HEK293 (cell line): ENCODE data around the gene MADD.
A peak's percentile ranks its signal among the peaks of the same experiment; 100 is the strongest.

ENCODE experiments used
- CTCF ChIA-PET: fragments of 350-600 bp; formaldehyde crosslinking; extraction: SDS; loops from one replicate; lab custom pipeline; 2021; ENCODE audit warnings: antibody characterized with exemption; lab: Yijun Ruan, JAX
- POLR2A ChIA-PET: fragments of 300-600 bp; formaldehyde crosslinking; extraction: SDS; loops from one replicate; lab custom pipeline; 2020; ENCODE audit warnings: antibody characterized with exemption, inconsistent platforms; lab: Yijun Ruan, JAX
- H3K27ac ChIP-seq: fragments of 200-500 bp; sonication (Bioruptor generic); 2 replicates; pipeline ENCODE4 v1.5.1; 2014; ENCODE audit warnings: low read depth, low read length, control low read depth, inconsistent platforms; ENCODE audit errors: extremely low read depth
- H3K36me3 ChIP-seq, 2 experiments: fragments of 200-500 bp in 1 of 2; sonication (Bioruptor generic) in 1 of 2; 1 replicate in 1 of 2; 2 replicates in 1 of 2; pipeline ENCODE4 v1.5.1; 2014 to 2017; ENCODE audit warnings: inconsistent platforms in 2 of 2, low read length in 2 of 2; ENCODE audit not compliant: control insufficient read depth in 2 of 2, insufficient read depth in 1 of 2
- H3K4me1 ChIP-seq: fragments of 200-500 bp; sonication (Bioruptor generic); 2 replicates; pipeline ENCODE4 v1.5.1; 2014; ENCODE audit warnings: mild to moderate bottlenecking, low read length, inconsistent platforms; ENCODE audit not compliant: control insufficient read depth, insufficient read depth
- H3K4me3 ChIP-seq: 2 replicates; pipeline ENCODE4 v1.5.1; 2011; ENCODE audit warnings: low read depth, mild to moderate bottlenecking, control low read depth, low read length, moderate library complexity
- H3K9me3 ChIP-seq: fragments of 200-500 bp; sonication (Bioruptor generic); 2 replicates; pipeline ENCODE4 v1.5.1; 2014; ENCODE audit warnings: low read depth, low read length, inconsistent platforms; ENCODE audit not compliant: control insufficient read depth, insufficient read depth
- AEBP2 ChIP-seq: fragments of 450-650 bp; formaldehyde crosslinking; IDR thresholded peaks from 2 replicates; pipeline ENCODE4 v1.5.1; 2016; ENCODE audit warnings: missing biosample characterization, missing genetic modification characterization, borderline replicate concordance
- BCL11A ChIP-seq: fragments of 450-650 bp; formaldehyde crosslinking; IDR thresholded peaks from 2 replicates; pipeline ENCODE4 v1.5.1; 2016; ENCODE audit warnings: low read depth, missing biosample characterization, missing genetic modification characterization
- EGR2 ChIP-seq: fragments of 450-650 bp; formaldehyde crosslinking; IDR thresholded peaks from 2 replicates; pipeline ENCODE4 v1.5.1; 2016; ENCODE audit warnings: low read depth, missing biosample characterization, missing genetic modification characterization
- GLI2 ChIP-seq: fragments of 450-650 bp; formaldehyde crosslinking; IDR thresholded peaks from 2 replicates; pipeline ENCODE4; 2017; ENCODE audit warnings: missing biosample characterization, missing genetic modification characterization, low read depth, borderline replicate concordance
- SCRT1 ChIP-seq: fragments of 450-650 bp; formaldehyde crosslinking; IDR thresholded peaks from 2 replicates; pipeline ENCODE4 v1.5.1; 2016; ENCODE audit warnings: missing biosample characterization, missing genetic modification characterization, borderline replicate concordance
- YY1 ChIP-seq: fragments of 450-650 bp; formaldehyde crosslinking; IDR thresholded peaks from 2 replicates; pipeline ENCODE4 v1.5.1; 2018; ENCODE audit warnings: missing biosample characterization, missing genetic modification characterization
- ZBTB8A ChIP-seq: fragments of 450-650 bp; formaldehyde crosslinking; IDR thresholded peaks from 2 replicates; pipeline ENCODE4 v1.5.1; 2016; ENCODE audit warnings: missing biosample characterization, missing genetic modification characterization
- ZFHX2 ChIP-seq: fragments of 450-650 bp; formaldehyde crosslinking; conservative IDR thresholded peaks from 2 replicates; pipeline ENCODE4 v1.5.1; 2016; ENCODE audit warnings: missing biosample characterization, missing genetic modification characterization
- ZFP37 ChIP-seq: fragments of 450-650 bp; formaldehyde crosslinking; IDR thresholded peaks from 2 replicates; pipeline ENCODE4 v1.5.1; 2016; ENCODE audit warnings: missing biosample characterization, missing genetic modification characterization
- ZNF366 ChIP-seq: fragments of 450-650 bp; formaldehyde crosslinking; conservative IDR thresholded peaks from 2 replicates; pipeline ENCODE4 v1.5.1; 2016; ENCODE audit warnings: missing biosample characterization, missing genetic modification characterization
- ZNF433 ChIP-seq: fragments of 450-650 bp; formaldehyde crosslinking; IDR thresholded peaks from 2 replicates; pipeline ENCODE4 v1.5.1; 2016; ENCODE audit warnings: missing biosample characterization, missing genetic modification characterization, low read depth
- ZNF510 ChIP-seq: fragments of 450-650 bp; formaldehyde crosslinking; IDR thresholded peaks from 2 replicates; pipeline ENCODE4 v1.5.1; 2018; ENCODE audit warnings: mild to moderate bottlenecking, missing genetic modification characterization, missing biosample characterization; ENCODE audit not compliant: insufficient replicate concordance
- ZNF830 ChIP-seq: fragments of 450-650 bp; IDR thresholded peaks from 2 replicates; pipeline ENCODE4 v1.5.0; 2018; ENCODE audit warnings: missing biosample characterization, missing genetic modification characterization, low read depth, mild to moderate bottlenecking, moderate library complexity
- TF ChIP-seq, protein P1 (sequence below): fragments of 450-650 bp; formaldehyde crosslinking; IDR thresholded peaks from 2 replicates; pipeline ENCODE4 v1.5.1; 2016; ENCODE audit warnings: missing biosample characterization, missing genetic modification characterization, borderline replicate concordance

MADD gene

GRCh38 chr11:47366020-47366490, 96.1 kb downstream of the MADD start:
- POLR2A ChIA-PET, result no interaction called here
- TF ChIP-seq ZNF366 (tag by site-specific recombination), result peak; percentile 38; the same call in 1 of the 2 replicates
- TF ChIP-seq, protein P1, sequence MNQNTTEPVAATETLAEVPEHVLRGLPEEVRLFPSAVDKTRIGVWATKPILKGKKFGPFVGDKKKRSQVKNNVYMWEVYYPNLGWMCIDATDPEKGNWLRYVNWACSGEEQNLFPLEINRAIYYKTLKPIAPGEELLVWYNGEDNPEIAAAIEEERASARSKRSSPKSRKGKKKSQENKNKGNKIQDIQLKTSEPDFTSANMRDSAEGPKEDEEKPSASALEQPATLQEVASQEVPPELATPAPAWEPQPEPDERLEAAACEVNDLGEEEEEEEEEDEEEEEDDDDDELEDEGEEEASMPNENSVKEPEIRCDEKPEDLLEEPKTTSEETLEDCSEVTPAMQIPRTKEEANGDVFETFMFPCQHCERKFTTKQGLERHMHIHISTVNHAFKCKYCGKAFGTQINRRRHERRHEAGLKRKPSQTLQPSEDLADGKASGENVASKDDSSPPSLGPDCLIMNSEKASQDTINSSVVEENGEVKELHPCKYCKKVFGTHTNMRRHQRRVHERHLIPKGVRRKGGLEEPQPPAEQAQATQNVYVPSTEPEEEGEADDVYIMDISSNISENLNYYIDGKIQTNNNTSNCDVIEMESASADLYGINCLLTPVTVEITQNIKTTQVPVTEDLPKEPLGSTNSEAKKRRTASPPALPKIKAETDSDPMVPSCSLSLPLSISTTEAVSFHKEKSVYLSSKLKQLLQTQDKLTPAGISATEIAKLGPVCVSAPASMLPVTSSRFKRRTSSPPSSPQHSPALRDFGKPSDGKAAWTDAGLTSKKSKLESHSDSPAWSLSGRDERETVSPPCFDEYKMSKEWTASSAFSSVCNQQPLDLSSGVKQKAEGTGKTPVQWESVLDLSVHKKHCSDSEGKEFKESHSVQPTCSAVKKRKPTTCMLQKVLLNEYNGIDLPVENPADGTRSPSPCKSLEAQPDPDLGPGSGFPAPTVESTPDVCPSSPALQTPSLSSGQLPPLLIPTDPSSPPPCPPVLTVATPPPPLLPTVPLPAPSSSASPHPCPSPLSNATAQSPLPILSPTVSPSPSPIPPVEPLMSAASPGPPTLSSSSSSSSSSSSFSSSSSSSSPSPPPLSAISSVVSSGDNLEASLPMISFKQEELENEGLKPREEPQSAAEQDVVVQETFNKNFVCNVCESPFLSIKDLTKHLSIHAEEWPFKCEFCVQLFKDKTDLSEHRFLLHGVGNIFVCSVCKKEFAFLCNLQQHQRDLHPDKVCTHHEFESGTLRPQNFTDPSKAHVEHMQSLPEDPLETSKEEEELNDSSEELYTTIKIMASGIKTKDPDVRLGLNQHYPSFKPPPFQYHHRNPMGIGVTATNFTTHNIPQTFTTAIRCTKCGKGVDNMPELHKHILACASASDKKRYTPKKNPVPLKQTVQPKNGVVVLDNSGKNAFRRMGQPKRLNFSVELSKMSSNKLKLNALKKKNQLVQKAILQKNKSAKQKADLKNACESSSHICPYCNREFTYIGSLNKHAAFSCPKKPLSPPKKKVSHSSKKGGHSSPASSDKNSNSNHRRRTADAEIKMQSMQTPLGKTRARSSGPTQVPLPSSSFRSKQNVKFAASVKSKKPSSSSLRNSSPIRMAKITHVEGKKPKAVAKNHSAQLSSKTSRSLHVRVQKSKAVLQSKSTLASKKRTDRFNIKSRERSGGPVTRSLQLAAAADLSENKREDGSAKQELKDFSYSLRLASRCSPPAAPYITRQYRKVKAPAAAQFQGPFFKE (tag by site-specific recombination), result no peak
- CTCF ChIA-PET, result interaction anchor here (0.6 to 2.5 kb wide), 3 partner anchors 8 to 182 kb away, joined by 3 to 17 read pairs (median 4); no protein-coding TSS in a partner anchor

GRCh38 chr11:47369676-47370075, 99.7 kb downstream of the MADD start:
- no peaks in the 10 kb centered on the region for H3K4me1 ChIP-seq

More at GRCh38 chr11:47366020-47366490, 96.1 kb downstream of the MADD start:
- H3K9me3 ChIP-seq, result no peaks in the 10 kb centered on the region
- H3K4me3 ChIP-seq, result no peak overlapping the region
- H3K36me3 ChIP-seq, result no peaks in the 10 kb centered on the region
- H3K4me1 ChIP-seq, result no peaks in the 10 kb centered on the region
- no peak overlapping the region for H3K27ac ChIP-seq

DNA sequence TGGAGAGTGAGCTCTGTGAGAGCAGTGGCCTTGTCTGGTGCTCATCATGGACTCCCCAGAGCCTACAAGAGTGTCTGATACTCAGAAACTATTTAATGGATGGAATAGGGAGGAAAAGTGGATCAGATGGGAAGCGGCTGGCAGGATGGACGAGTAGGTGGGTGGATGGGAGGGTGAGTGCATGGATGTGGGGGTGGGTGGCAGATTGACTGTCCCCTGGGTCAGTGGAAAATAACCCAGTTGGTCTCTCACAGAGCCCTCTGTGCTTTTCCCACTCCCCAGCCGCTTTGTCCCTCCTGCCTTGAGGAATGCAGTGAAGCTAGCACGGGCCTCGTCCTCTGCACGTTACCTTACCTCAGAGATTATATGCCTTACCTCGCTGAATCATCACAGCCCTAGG, 102.5 kb downstream of the MADD start:
- Histone ChIP-seq H3K36me3 (no peaks in the 10 kb centered on the region), H3K4me3 (no peak overlapping the region), H3K9me3 (no peaks in the 10 kb centered on the region), H3K4me1 (no peaks in the 10 kb centered on the region), H3K27ac (no peak overlapping the region)
- TF ChIP-seq ZFHX2 (tag by site-specific recombination), result peak; percentile 50; the same call in 1 of the 2 replicates
- no peak for TF ChIP-seq ZNF830 (tag by site-specific recombination)
- peak; percentile 54; the same call in 1 of the 2 replicates for TF ChIP-seq EGR2 (tag by site-specific recombination)
- TF ChIP-seq ZFP37 (tag by site-specific recombination), result no peak
- TF ChIP-seq ZNF433 (tag by site-specific recombination), result no peak
- ChIA-PET CTCF (interaction anchor here (1.5 to 4.1 kb wide), 7 partner anchors 20 to 81 kb away, joined by 3 to 36 read pairs (median 23); partner anchors contain the start of gene SLC39A13), POLR2A (interaction anchor here (0.5 kb wide), 1 partner anchor 475 kb away, joined by 3 read pairs; no protein-coding TSS in a partner anchor)

More at GRCh38 chr11:47369676-47370075, 99.7 kb downstream of the MADD start:
- no peak for TF ChIP-seq ZBTB8A (tag by site-specific recombination)
- TF ChIP-seq ZNF510 (tag by site-specific recombination), result no peak
- TF ChIP-seq BCL11A (tag by site-specific recombination), result no peak
- TF ChIP-seq YY1 (tag by site-specific recombination), result no peak
- TF ChIP-seq SCRT1 (tag by site-specific recombination), result no peak
- no peak for TF ChIP-seq GLI2 (tag by site-specific recombination)
- no peak for TF ChIP-seq AEBP2 (tag by site-specific recombination)
- CTCF ChIA-PET, result interaction anchor here (0.5 to 3.0 kb wide), 3 partner anchors 15 to 42 kb away, joined by 3 to 10 read pairs (median 6); no protein-coding TSS in a partner anchor
- Histone ChIP-seq H3K4me3 (no peak overlapping the region), H3K9me3 (no peaks in the 10 kb centered on the region), H3K27ac (no peak overlapping the region), H3K36me3 (no peaks in the 10 kb centered on the region)
- POLR2A ChIA-PET, result no interaction called here
